Tibial nerve (tissue), 4 donors: ENCODE data around the gene CELSR3. TPM values are rescaled to one million over a fixed set of nuclear protein-coding genes. Genes with fewer than 3 reads are reported as not detected.

ENCODE experiments used
- DNase-seq, 2 donors: peaks; one replicate each; pipeline ENCODE4 v3.0.0-alpha.2; 2019; ENCODE audit warnings: low spot score in 2 of 2
- H3K27ac ChIP-seq, 4 donors: fragments of 200-600 bp; sonication (generic) in 3 of 4; one replicate each; pipeline ENCODE4 v1.5.1; 2017 to 2019; ENCODE audit warnings: mild to moderate bottlenecking in 1 of 4
- H3K27me3 ChIP-seq, 2 donors: fragments of 200-600 bp; sonication (generic) in 1 of 2; one replicate each; pipeline versions ENCODE4 v1.5.1 to v1.6.0; 2017 to 2019
- H3K36me3 ChIP-seq, 3 donors: fragments of 200-600 bp; sonication (generic); one replicate each; pipeline ENCODE4 v1.5.1; 2018 to 2019
- H3K4me1 ChIP-seq, 4 donors: fragments of 200-600 bp; sonication (generic) in 3 of 4; one replicate each; pipeline ENCODE4 v1.5.1; 2017 to 2019
- H3K4me3 ChIP-seq, 4 donors: fragments of 200-600 bp; sonication (generic) in 3 of 4; one replicate each; pipeline ENCODE4 v1.5.1; 2017 to 2019; ENCODE audit warnings: mild to moderate bottlenecking in 1 of 4, moderate library complexity in 1 of 4
- H3K9me3 ChIP-seq, 4 donors: fragments of 200-600 bp; sonication (generic) in 3 of 4; one replicate each; pipeline ENCODE4 v1.5.1; 2017 to 2019
- CTCF ChIP-seq, 5 experiments: fragments of 200-600 bp in 3 of 5; fragments of 450-650 bp in 2 of 5; sonication (generic) in 3 of 5; IDR thresholded peaks; one replicate each; pipeline ENCODE4 v1.5.1; 2016 to 2019; ENCODE audit warnings: antibody characterized with exemption in 5 of 5, mild to moderate bottlenecking in 3 of 5, moderate library complexity in 2 of 5
- EP300 ChIP-seq, 2 donors: sonication (generic); formaldehyde crosslinking; IDR thresholded peaks; one replicate each; pipeline ENCODE4 v1.6.1; 2017; ENCODE audit warnings: antibody characterized with exemption in 2 of 2, mild to moderate bottlenecking in 1 of 2
- POLR2A ChIP-seq, 2 donors: fragments of 450-650 bp; IDR thresholded peaks; one replicate each; pipeline ENCODE4 v1.6.1; 2017; ENCODE audit warnings: antibody characterized with exemption in 2 of 2, mild to moderate bottlenecking in 2 of 2, moderate library complexity in 2 of 2
- WGBS, 2 donors: methylation state at CpG; one replicate each; pipeline ENCODE4 v1.1.5; 2018; 5-methylcytosine and 5-hydroxymethylcytosine counted together
- total RNA-seq, 4 donors: library from RNA; depleted of rRNA; stranded (reverse); fragments of >200 nt; gene quantifications; one replicate each; pipeline ENCODE4 v1.1.0, GENCODE V29; 2016

Gene CELSR3
- total RNA-seq, 4 donors from 2014 or later, result 0.87 to 13.5 (median 1.5) TPM

- no peak overlapping the region for H3K4me3 ChIP-seq
- no peaks in the 10 kb centered on the region for H3K9me3 ChIP-seq
- 73 to 77% methylated on average over 6 of the region's 6 CpGs for WGBS, 2 donors
- no peaks in the 10 kb centered on the region for H3K27me3 ChIP-seq
- TF ChIP-seq CTCF (IDR thresholded peaks at IDR 0.05), result no peak
- TF ChIP-seq POLR2A (IDR thresholded peaks at IDR 0.05), result no peak
- TF ChIP-seq EP300 (IDR thresholded peaks at IDR 0.05), result no peak
- no peak overlapping the region for H3K27ac ChIP-seq
- peaks cover 0 to 48% (median 0%) of the 10 kb centered on the region in 3 donors for H3K36me3 ChIP-seq
- no peak for DNase-seq
- no peaks in the 10 kb centered on the region for H3K4me1 ChIP-seq
These were observed 38.7 kb downstream of the CELSR3 start for GRCh38 chr3:48623851-48624547.

DNA sequence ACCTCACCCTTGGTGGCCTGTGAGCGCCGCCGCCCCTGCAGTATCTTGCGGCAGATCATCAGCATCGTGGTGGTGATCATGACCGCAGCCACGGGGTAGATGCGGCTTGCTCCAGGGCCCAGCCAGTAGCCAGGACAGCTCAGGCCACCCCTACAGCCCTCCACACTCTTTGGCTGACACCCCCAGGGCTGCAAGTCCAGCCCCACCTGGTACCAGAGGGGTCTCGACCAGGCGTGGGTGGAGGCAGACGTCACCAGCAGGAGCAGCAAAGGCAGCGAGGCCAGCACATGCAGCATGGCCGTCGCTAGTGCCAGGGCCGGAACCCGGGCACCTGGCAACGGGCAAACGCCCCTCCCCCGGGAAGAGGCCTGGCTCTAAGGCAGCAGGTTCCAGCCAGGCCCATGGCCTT, 41.2 kb downstream of the CELSR3 start, which contains the start of gene TMEM89:
TMEM89 (minus strand) TSS at position 309 of the 409 bp plus-strand sequence; CDS start at position 296, 13 bp downstream.
- H3K4me3 ChIP-seq, result no peak within 1 kb of the TSS
- peaks cover 0 to 21% (median 0%) of the 10 kb centered on the region in 4 donors for H3K9me3 ChIP-seq
- DNase-seq, result no peak
- no peak for TF ChIP-seq CTCF (IDR thresholded peaks at IDR 0.05)
- TF ChIP-seq POLR2A (IDR thresholded peaks at IDR 0.05), result no peak
- no peak for TF ChIP-seq EP300 (IDR thresholded peaks at IDR 0.05)
- H3K36me3 ChIP-seq, result peaks cover 0 to 22% (median 0%) of the 10 kb centered on the region in 3 donors
- no peaks in the 10 kb centered on the region for H3K27me3 ChIP-seq
- H3K27ac ChIP-seq, result no peak within 1 kb of the TSS
- no peaks in the 10 kb centered on the region for H3K4me1 ChIP-seq
- 90 to 93% methylated on average over 4 to 11 of the region's 19 CpGs for WGBS, 2 donors

GRCh38 chr3:48619541-48620524, 42.9 kb downstream of the CELSR3 start:
- no peak for DNase-seq
- no peak overlapping the region for H3K4me3 ChIP-seq
- 80 to 83% methylated on average over 7 of the region's 7 CpGs for WGBS, 2 donors
- no peak overlapping the region for H3K27ac ChIP-seq
- peaks cover 0 to 21% (median 0%) of the 10 kb centered on the region in 4 donors for H3K9me3 ChIP-seq
- TF ChIP-seq EP300 (IDR thresholded peaks at IDR 0.05) (no peak), POLR2A (IDR thresholded peaks at IDR 0.05) (no peak), CTCF (IDR thresholded peaks at IDR 0.05) (no peak)
- no peaks in the 10 kb centered on the region for H3K4me1 ChIP-seq
- H3K27me3 ChIP-seq, result no peaks in the 10 kb centered on the region
- peaks cover 0 to 6% (median 0%) of the 10 kb centered on the region in 3 donors for H3K36me3 ChIP-seq

GRCh38 chr3:48617559-48617958, 45.1 kb downstream of the CELSR3 start:
- peaks cover 0 to under 1% (median 0%) of the 10 kb centered on the region in 3 donors for H3K36me3 ChIP-seq
- TF ChIP-seq POLR2A (IDR thresholded peaks at IDR 0.05), result no peak
- no peak for TF ChIP-seq CTCF (IDR thresholded peaks at IDR 0.05)
- H3K4me1 ChIP-seq, result no peaks in the 10 kb centered on the region
- H3K27me3 ChIP-seq, result no peaks in the 10 kb centered on the region
- H3K27ac ChIP-seq, result no peak overlapping the region
- H3K4me3 ChIP-seq, result no peak overlapping the region
- 97 to 98% methylated on average over 4 of the region's 4 CpGs for WGBS, 2 donors
- H3K9me3 ChIP-seq, result peaks cover 0 to 21% (median 0%) of the 10 kb centered on the region in 4 donors
- DNase-seq, result no peak
